HG02870 (cell line): ENCODE results near the gene CDC42EP3.

Experiments
- ATAC-seq: cut with Tn5 transposase; IDR thresholded peaks from one replicate; pipeline ENCODE4 v1.9.1; 2021; ENCODE audit warnings: mild to moderate bottlenecking, moderate library complexity; ENCODE audit not compliant: unreplicated experiment

CDC42EP3 gene, protein sequence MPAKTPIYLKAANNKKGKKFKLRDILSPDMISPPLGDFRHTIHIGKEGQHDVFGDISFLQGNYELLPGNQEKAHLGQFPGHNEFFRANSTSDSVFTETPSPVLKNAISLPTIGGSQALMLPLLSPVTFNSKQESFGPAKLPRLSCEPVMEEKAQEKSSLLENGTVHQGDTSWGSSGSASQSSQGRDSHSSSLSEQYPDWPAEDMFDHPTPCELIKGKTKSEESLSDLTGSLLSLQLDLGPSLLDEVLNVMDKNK

DNA sequence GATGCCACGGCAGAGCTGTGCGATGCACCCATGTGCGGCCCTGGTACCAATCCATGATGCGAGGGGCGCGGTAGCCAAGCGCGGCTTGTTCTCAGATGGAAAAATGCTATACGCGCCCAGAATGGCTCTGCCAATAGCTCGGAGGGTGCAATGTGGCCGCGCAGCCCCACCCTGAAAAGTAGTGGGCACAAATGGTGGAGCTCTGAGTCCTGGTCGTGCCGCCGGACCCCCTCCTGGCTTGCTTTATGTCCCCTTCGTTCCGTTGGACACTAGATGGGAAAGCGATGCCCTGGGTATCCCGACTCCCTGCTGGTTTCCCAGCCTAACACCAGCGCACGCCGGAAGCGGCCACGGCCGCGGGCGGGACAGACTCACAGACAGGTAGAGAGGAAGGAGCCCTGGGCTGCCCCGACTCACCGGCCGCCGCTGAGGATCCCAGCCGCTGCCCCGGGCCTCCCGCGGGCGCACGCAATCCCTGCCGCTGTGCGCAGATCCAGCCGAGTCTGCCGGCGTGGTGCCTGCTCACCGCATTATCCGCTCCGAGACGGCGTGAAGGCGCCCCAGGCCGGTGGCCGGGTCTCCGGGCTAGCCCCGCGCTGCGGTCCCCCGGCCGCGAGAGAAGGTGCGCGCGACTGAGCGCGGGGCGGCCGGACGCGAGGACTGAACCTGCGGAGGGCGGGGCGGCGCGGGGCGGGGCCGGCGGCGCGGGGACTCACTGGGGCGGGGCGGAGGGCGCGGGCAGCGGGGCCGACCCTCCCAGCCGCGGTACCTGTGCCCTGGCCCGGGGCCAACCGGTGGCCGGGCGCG, at the start of gene CDC42EP3:
Gene CDC42EP3, minus strand, starts transcription at position 634 of the 807 bp plus-strand sequence. CDS start 25,055 bp downstream, outside the sequence.
- ATAC-seq, result peak; percentile 40

DNA sequence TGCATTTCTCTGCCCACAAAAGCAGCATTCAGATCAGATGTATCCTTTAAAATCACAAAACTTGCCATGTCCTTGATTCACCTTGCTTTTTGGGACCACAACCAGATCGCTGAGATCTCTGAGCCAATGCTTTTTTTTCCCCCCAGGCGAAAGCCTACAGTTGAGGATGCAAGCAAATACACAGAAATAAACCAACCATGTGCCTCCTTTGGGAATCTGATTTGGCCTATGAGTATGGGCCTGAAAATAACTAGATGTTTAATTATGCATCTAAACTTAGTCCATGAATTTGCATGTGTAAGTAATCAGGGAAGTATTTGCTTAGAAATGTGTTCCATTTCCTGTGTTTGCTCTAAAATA, 49.7 kb upstream of the CDC42EP3 start:
- ATAC-seq, result no peak

DNA sequence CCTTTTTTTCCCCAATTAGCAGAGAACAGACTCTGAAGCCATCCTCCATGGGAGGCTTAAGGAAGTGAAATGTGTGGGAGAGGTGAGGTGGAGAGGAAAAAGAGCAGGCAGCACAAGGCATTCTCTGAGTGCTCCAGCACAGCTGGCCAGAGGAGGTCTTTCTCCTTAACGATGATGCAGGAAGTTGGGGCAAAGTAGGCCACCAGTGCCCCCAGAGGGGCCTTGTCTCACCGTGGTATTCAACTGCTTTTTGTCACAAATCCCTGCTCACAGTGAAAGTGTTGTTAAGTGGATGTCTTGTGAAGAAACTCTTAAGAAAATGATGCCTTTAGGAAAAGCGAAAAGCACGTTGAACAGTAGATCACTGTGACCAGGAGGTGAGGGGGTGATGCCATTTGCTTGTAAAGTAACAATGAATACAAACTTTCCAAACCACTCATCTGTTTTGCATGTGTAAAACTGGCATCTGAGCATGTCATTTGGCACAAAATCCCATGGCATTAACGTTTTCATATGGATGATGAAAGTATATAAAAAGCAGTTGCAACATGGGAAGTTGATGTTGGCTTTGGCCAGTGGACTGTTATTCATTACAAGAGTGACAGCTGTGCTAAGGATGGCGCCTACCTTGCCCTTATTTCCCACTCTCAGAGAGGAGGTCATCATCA, 49.2 kb upstream of the CDC42EP3 start:
- no peak for ATAC-seq

DNA sequence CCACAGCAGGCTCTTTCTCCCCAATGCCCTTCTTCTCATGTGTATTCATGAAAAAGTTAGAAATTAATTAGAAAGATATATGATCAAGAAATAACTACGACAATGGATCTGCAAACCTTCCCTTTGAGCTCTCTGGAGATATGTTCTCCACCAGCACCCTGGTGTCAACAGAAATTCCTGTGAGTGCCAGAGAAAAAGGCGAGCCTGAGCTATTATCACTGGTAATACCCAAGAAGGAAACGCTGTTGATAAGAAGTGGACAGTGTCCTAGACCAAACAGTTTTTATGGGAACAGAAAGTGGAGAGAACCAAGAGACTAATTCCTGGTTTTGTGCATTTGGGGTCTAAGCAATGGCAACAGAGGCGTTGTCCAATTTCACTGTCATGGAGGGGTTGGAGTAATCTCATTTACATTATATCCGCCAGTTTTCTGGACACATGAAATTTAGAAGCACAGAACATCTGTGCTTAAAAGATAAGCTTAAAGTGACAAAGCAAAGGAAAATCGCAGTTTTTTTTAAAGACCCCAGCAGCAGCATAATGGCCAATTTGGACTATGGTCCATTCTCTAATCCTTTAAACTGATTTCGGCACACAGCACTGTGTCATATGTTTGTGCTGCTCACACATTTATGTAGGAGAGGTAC, 47.2 kb upstream of the CDC42EP3 start:
- no peak for ATAC-seq

DNA sequence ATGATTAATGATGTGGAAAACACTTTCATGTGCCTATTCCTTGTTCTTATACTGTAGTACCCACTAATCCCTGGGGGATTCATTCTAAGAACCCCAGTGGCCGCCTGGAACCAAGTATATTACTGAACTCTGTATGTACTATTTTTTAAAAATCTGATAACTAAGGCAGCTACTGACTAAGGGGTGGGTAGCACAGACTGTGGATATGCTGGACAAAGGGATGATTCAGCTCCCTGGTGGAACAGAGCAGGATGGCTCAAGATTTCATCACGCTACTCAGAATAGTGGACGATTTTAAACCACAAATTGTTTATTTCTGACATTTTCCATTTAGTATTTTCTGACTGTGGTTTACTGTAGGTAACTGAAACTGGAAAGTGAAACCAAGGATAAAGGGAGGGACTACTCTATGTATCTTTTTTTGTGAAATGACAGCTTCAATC, 41.8 kb upstream of the CDC42EP3 start:
- ATAC-seq, result no peak

DNA sequence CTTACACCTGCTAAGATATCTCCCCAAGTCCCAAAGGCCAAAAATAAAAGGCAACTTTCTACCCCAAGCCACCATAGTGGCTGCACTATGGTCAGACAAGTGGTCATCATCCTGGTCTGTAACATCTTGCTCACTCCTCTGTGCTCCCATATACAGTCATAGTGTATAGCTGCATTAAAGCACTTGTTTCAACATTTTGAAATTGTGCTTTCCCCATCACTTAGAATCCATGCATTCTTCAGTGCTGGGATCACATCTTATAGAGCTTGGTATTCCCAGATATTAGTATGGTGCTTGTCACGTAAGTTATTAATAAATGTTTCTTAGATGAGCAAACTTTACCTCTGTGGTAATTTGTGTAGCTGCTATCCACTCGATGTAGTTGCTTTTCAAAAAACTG, 40.4 kb upstream of the CDC42EP3 start:
- ATAC-seq, result no peak

DNA sequence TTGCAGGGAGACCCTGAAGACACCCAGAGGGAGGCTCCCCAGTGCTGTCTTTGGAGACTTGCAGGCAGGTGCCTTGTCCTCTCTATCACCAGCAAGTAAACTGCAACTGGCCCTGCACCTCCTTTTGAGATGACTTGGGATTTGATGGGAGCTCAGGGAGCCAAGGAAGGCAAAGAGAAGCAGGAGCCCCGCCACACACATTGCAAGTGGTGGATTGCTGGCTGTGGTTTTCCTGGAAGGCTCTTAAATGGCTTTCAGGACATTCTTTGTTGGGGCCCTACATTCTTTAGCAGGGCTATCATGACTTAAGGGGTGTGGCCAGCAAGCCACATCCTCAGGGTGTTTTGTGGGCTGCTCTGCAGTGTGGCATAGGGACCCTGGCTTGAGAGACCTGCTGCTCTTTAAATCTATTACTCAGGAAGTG, 39.9 kb upstream of the CDC42EP3 start:
- no peak for ATAC-seq

DNA sequence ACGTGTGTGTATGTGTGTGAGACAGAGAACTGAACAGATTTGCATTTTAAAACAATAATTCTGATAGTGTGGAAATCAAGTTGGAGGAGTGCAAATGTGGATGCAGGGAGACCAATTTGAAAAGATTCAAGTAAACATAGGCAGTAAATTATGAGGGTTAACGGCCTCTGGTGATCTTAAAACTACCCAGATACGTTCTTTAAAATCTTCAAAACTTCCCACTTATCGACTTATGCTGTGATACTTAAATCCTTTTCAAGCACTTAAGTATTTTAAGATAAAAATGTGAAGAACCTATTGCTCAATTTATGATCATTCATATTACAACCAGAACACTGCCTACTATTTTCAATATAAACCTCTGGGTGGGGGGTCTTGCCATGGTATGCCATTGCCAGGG, 37.7 kb upstream of the CDC42EP3 start:
- no peak for ATAC-seq

DNA sequence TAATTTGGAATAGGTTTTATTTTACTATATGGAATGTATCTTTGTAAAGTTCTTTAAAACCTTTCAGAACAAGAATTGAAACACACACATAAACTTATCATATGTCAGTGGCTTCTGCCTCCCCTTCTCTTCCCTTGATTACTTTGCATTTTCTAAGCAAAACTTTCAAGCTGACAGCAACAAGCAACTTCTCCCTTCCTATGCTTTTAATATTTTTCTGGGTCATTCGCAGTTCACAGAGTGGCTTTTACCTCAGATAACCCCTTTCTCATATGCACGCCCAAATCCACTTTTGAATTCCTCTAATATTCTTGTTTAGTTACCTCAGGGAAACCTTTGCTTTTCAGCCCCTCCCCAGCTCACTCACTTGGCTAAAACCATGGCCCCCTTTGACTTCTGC, 36.7 kb upstream of the CDC42EP3 start:
- no peak for ATAC-seq

DNA sequence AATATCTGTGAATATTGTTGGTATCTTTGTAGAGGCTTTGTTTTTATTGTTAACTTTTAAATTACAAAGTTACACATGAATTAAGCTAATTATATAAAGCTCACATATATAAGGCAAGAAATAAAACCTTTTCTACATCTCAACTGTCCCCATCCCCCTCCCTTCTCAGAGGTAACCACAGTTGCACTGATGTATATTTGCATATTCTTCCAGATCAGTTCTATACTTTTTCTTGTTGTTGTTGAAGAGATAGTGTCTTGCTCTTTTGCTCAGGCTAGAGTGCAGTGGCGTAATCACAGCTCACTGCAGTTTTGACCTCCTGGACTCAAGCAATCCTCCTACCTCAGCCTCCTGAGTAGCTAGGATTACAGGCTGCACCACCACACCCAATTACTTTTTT, 36.0 kb upstream of the CDC42EP3 start:
- ATAC-seq, result no peak

DNA sequence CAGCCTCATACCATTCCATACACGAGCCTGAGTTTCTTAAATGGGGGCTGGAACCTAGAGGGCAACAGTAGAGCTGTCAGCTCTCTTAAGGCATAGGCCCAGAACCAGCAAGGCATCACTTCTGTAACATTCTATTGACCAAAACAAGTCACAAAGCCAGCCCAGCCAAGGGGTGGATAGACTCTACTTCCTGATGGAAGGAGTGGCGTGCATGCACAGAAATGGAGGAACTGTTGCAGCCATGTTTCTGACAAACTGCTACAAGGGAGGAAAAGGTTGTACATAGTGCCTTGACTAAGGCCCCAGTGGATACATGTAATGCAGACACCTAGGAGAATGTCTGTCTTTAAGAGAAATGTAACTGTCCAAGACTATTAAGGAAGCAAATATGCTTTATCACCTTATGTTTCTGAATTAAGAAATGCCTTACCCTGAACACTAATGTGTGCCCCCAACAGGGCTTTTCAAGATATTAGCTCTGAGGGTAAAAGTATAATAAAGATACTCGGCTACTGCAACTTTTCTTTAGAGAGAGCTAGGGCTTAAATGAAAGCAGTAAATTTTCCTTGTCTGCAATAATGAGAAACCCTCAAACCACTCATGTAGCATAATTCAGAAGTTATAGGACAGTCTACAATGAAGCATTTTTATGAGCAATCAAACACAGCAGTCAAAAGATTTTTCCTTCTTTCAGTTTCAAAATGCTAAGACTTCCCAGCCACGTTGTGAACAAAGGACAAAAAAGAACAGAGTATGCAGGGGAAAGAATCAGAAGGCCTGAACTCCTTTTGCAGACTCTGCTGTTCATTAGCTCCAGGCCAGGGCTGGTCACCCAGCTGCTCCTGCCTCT, 35.1 kb upstream of the CDC42EP3 start:
- no peak for ATAC-seq

DNA sequence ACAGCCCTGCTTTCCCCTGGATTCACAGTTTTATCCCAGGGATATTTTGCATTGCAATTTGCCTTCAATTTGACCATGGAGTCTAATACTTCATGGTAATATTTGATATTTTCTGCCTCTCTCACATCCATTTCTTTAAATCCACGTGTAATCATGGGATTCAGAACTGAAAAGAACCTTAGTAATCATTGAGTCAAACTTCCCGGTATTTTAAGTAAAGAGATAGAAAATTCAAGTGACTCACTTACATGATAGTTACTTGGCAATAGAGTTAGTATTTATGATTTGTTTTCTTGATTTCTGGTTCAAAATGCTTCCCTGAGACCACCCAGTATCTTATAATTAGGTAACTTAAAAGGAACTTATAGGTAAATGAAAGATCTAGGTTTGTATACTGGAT, 33.7 kb upstream of the CDC42EP3 start:
- no peak for ATAC-seq

DNA sequence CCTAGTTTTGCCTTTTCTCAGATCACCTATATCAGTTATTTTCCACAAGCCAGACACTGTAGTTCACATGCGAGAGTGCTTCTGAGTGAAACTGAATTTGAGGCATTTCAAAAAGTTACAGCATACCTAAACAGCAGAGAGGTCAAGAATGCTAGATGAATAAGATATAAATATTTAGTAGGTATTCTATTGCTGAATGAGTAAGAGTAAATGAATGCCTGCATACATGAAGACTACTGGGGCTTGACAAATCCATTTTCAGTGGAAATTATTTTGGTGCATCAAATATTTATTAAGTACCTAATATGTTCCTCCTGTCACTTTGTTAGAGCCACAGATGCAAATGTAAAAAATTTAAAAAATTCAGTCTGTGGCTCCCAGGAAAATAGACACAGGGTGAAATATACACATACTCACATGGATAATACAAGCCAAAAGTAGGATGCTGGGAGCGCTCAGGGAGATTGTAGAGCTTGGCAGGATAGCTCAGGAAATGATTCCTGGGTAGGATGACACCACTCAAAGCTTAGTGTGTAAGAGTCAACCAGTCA, 27.6 kb upstream of the CDC42EP3 start:
- no peak for ATAC-seq

DNA sequence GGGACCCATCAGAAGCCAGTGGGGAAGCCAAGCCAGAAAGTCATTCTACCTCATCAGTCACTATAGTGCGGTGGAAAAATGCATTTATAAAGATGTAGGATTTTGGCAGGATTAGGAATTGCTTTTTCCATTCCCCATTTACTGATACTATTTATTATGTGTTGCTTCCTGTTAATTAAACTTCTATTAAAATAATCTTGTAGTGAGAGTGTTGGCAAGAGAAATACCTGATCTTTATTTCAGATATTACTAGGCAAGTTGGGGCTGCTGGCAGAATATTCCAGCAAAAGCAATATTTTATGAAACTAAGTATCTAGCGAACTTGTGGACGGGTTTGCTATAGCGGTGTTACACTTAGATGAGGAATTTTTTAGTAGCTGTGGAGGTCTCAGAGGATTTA, 23.9 kb upstream of the CDC42EP3 start:
- no peak for ATAC-seq

DNA sequence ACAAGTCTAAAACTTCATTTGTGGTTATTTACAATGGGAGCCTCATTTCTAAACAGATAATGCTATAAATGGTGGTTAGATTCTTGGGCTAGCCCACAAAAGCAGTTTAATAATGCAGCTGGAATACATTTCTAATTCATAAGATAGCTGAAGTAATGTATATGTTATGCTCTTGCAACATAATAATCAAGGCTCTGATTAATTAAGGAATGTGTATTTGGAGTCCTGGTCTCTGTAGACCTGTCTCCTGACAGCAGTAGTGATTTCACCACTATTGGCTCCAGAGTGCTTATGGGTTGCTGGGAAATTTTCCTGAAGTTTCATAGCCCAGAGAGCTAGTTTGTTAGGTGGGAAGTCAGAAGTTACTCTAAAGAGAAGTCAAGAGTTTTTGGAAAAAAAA, 21.3 kb upstream of the CDC42EP3 start:
- no peak for ATAC-seq

DNA sequence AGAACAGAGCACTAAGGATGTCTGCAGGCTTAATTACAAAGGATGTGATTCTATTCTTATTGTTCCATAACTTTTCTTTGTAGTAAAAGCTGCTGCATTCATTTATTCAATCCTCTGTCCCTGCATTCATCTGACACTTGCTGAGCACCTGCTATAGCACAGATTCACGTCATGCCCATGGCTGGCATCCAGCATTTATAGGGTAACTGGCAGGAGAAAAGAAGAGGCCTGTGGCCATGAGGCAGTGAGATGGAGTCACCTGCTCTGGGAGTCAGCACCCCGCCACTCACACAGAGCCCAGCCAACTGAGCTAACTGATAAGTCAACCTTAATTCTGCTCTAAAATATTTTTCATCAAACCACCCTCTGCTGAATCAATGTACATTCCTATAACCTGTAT, 18.3 kb upstream of the CDC42EP3 start:
- no peak for ATAC-seq

DNA sequence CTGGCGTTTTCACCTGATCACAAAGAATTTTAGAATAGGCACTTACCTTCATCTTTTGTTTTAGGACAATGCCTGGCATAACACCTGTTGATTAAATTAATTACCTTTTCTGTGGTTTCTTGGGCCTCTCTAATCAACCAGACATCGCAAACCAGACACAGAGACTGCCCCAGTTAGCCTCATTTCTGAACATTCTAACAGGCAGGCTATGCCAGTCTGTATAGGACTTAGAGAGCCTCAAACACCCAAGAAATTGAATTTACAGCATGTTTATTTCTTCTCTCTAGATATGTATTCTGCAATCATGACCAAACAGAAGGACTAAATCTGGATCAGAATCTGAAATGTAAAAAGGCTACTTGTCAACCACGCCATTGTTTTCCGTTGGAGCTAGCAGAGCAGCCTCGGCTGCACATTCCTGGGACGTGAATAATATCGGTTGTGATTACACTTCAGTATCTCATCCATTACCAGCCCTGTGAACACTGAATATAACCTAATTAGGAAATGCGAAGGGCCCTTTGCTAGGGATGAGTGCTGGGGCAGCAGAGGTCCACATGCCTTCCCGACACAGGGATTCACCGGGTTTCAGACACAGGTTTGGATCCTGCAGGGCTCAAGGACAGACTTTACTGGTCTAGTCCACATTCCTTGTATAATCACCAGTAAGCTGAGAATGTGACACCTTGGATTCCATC, 17.5 kb upstream of the CDC42EP3 start:
- ATAC-seq, result no peak

DNA sequence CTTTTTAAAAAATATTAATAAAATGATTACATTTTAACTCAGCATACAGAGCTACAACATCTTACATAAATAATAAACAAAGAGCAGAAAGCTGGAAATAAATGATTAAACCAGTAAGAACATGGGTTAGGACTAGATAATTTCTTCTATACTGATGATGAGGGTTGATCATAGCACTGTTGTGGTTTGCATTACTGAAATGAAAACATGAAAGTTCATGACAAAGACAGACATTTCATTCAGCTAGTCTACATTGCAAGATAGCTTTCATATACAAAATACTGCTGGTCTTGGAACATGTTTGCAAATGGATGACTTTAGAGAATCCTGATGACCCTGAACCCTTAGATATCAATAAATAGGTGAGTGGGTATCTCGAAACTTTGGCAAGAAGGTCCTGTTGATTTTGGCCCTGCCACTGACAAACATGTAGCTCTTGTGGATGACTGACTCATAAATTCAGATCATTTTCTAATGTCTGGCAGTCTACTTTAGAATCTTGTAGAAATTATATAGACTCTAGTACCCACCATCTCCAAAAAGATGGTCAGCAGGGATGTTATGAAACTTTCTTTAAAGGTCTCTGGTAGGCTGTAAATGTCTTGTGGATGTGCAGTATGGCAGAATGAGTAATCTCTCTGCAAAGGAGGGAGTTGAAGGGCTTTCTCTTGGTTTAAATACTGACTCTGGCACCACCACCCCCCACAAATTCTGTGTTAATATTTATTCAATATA, 15.5 kb upstream of the CDC42EP3 start:
- no peak for ATAC-seq

DNA sequence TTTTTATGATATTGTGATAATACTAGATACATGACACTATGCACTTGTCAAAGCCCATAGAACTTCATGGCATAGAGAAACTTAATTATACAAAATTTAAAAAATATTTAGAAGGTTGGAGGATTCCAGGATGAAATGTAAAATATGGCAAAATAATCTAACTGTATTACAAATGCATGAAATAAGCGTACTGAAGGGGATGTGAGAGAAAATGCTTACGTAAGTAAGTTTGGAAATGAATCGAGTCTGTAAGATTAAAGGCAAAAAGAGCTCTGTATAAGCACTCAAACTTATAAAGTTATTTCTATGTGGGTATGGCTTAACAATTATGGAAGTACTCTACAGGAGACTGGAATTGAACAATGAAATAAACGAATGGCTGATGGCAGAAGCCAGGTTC, 13.4 kb upstream of the CDC42EP3 start:
- no peak for ATAC-seq
